Endometrium (tissue), 2 donors: ENCODE data around the gene ALDH6A1.
"Not testable (repeated sequence)": the region's sequence is repeated elsewhere in the genome, so short reads cannot be mapped to it uniquely, and the experiment has no call there.

Source experiments
- FAIRE-seq: peaks from 2 replicates; lab custom pipeline; 2012; peaks lifted over from hg19 to GRCh38; lab: Jason Lieb, UNC
- donor health status: control.
- donor health status: control.

The ALDH6A1 gene

DNA sequence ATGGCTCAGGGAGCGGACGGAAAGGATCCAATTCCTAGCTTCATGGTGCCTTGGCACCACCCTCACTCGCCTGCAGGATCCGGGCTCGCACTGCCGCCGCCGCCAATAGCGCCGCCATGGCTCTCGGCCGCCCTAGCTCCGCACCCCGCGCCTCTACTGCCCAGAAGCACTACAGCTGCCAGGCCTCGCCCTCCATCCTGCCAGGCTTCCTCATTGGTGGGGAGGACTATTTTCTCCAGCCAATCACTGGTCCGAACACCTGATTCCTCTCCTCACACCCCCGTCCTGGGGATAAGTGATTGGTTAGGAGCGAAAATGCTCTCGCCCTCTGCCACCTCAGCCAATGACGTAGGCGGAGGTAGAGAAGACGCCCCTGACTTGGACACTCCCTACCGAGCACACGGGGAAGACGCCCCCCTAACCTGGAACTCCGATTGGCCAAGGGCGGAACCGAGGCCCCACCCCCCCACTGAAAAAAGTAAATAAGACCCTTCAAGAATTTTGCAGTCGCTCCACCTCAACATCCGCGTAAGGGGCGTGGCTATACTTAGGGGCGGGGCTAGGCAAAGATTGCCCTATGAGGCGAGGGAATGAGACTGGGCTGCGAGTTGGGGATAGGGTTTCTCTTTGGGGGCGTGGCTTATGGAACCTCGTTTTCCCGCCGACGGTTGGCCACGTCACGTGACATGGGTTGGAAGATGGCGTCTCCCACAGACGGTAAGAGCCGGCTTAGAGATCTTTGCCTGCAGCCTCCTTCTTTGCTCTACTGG lies at the start of gene ALDH6A1, which contains the start of gene LIN52:
Gene ALDH6A1, minus strand, starts transcription at position 177 of the 770 bp plus-strand sequence. Its CDS starts 59 bp downstream, at position 118.
Gene LIN52, plus strand, starts transcription at position 680 of the 770 bp plus-strand sequence. Its CDS starts 19 bp downstream, at position 699.
- peak; percentile 100 for FAIRE-seq

DNA sequence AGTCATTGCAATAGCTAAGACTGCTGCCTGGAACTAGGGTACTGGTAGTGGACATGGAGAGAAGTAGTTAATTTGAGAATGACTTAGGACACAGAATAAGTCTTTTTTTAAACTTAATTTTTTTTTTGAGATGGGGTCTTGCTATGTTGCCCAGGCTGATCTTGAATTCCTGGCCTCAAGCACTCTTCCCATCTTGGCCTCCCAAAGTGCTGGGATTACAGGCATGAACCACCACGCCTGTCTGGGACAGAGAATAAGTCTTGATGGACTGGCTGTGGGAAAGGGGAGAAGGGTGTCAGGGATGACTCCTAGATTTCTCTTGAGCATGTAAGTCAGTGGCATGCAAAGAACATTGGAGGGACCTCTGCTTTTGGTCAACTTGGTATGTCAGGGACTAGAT lies 43.4 kb upstream of the ALDH6A1 start:
- FAIRE-seq: no peak

DNA sequence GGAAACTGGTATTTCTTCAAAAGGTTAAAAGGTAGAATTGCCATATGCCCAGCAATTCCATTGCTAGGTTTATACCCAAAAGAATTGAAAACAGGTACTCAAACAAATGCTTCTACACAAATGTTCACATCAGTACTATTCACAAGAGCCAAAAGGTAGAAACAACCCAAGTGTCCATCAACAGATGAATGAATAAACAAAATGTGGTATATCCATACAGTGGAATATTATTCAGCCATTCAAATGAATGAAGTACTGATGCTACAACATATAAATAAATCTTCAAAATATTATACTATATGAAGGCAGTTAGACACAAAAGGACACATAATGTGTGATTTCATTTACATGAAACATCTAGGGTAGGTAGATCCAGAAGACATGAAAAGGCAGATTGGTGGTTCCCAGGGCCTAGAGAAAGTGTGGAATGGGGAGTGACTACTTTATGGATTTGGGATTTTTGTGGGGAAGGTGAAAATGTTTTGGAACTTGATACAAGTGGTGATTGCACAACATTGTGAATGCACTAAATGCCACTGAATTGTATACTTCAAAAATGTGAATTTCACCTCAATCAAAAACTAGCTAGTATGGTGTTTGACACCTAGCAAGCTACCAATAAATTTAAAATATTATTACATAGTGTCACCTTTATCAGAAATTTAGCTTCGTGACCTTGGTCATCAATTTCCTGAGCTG lies 42.2 kb upstream of the ALDH6A1 start:
- FAIRE-seq: no peak

DNA sequence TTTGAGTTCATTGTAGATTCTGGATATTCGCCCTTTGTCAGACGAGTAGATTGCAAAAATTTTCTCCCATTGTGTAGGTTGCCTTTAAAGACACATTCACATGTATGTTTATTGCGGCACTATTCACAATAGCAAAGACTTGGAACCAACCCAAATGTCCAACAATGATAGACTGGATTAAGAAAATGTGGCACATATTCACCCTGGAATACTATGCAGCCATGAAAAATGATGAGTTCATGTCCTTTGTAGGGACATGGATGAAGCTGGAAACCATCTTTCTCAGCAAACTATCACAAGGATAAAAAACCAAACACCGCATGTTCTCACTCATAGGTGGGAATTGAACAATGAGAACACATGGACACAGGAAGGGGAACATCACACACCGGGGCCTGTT lies 41.2 kb upstream of the ALDH6A1 start:
- not testable (repeated sequence) for FAIRE-seq

DNA sequence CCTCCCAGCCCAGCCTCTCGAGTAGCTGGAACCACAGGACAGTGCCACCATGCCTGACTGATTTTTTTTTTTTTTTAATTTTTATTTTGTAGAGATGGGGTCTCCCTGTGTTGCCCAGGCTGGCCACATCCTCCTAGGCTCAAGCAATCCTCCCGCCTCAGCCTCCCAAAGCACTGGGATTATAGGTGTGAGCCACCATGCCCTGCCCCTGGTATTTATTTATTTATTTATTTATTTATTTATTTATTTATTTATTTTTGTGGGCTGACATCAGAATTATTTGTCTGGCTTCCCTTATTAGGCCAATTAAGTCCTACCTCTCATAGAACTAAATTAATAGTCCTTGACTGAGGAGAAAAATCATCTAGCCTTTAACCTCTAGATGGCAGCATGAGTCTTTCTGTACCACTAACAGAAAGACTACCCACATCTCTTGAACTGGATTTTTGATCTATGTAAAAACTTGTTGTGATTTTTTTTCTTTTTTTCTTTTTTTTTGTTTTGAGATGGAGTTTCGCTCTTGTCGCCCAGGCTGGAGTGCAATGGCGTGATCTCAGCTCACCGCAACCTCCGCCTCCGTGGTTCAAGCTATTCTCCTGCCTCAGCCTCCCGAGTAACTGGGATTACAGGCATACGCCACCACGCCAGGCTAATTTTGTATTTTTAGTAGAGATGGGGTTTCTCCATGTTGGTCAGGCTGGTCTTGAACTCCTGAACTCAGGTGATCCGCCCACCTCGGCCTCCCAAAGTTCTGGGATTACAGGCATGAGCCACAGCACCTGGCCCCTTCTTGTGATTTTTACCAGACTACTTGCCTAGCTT lies 27.4 kb upstream of the ALDH6A1 start:
- peak; percentile 87 for FAIRE-seq

DNA sequence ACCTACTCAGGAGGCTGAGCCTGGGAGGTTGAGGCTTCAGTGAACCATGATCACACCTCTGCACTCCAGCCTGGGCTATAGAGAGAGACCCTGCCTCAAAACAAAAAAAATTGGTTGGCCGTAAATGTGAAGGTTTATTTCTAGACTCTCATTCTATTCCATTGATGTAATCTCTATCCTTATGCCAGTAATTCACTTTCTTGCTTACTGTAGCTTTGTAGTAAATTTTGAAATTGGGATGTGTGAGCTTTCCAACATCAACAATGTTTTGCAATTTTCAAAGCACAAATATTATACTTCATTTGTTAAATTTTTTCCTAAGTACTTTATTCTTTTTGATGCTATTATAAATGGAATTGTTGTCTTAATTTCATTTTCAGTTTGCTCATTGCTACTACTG lies 25.1 kb upstream of the ALDH6A1 start:
- no peak for FAIRE-seq

DNA sequence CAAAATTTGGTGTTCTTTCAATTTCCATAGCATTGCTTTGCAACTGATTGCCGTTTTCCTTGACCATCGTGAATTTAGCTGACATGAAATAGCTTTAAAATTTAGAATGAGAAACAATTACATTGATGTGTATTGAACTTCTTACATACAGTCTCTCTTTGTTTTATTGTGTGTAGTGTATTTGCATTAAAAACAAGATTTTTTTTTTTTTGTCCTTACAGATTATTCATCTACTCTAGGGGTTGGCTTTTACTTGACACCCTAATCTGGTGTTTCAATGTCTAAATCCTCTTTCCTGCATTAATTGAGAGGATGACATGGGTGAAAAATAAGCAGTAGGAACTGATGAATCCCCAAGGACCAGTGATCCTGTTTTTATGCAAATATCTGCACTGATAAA lies 21.1 kb upstream of the ALDH6A1 start:
- FAIRE-seq: no peak

DNA sequence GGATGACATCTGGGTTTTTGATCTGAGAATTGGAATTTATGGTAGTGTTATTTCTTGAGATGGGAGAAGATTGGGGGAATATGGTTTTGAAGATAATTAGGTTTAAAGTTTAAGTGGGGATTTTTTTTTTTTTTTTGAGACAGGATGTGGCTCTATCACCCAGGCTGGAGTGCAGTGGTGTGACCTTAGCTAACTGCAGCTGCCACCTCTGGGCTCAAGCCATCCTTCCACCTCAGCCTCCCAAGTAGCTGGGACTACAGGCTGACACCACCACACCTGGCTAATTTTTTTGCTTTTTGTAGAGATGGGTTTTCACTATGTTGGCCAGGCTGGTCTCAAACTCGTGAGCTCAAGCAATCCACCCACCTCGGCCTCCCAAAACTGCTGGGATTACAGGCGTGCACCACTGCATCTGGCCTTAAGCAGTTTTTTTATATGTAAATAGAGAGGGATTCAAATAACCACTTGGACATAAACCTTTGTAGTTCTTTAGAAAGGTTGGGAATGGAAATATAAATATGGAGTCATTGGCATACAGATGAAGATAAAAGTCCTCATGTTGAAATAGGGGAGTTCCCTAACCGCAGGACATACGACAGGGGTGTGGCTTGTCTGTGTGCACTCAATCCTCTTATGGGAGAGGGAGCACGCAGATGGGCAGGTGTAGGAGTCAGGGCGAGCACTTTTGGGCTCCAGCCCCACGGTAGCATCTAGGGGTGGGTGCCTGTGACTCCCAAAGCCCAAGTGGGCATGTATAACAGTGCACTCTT lies 5.2 kb upstream of the ALDH6A1 start:
- no peak for FAIRE-seq

DNA sequence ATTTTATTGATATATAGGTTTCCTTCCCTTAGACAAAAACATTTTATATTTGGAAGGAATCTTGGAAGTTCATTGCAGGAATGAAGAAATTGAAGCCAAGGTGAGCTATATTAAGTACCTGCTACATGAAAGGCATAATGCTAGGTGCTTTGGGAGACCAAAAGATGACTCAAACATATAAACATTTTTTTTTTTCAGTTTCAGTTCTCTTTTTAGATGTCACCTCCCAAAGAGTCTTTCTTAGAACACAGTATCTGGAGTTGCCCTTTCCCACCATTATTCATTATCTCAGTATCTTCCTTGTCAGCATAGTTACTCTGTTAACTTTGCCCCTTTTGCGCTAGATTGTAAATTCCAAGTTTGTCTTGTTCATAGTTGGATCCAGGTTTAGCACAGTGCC lies 1.6 kb upstream of the ALDH6A1 start:
- no peak for FAIRE-seq

DNA sequence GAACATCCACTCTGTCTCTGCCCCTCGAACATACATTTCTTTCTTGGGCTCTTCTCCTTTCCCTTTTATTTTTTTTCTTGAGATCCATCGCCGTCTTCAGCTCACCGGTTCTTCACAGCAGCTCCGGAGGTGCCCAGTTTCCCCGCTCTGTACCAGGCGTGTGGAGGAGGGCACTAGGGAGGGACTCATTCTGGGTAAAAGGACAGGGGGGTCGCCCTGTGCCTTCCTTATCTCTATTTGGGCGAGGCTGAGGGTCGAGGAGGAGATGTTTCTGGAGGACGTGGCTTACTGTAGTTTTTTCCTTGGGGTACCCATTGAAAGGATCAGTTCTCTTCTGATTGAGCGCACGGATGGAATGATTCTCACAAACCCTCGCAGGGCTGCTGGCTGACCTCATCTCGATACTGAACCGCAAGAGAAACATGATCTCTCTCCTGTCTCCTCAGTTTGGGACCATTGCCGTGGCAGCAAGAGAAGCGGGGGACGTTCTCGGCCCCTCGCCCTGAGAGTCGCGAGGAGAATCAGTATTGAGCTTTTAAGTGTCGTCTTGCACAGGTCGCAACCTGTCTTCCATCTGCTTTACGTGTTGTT lies 889 bp upstream of the ALDH6A1 start:
- FAIRE-seq: no peak

DNA sequence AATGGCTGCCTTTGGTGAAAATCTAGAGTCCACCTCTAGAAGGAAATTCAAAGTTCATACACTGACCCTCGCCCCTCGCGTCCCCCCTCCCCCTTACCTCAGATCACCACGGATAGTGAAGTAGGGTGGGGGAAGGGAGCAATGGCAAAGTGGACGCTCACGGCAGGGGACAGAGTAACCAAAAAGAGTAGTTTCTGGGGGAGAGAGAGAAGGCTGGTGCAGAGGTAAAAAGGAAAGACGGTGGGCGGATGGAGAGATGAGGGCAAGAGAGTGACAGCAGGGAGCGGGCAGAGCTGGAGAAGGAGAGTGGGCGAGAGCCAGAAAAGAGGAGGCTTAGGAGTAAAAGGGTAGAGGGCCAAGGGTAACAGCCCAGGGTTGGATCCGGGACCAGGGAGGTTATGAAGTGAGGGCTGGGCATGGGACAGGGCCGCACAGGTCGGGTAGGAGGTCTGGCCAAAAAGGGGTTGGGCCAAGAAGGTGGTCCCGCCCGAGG lies 423 bp downstream of the ALDH6A1 start:
- FAIRE-seq: no peak

DNA sequence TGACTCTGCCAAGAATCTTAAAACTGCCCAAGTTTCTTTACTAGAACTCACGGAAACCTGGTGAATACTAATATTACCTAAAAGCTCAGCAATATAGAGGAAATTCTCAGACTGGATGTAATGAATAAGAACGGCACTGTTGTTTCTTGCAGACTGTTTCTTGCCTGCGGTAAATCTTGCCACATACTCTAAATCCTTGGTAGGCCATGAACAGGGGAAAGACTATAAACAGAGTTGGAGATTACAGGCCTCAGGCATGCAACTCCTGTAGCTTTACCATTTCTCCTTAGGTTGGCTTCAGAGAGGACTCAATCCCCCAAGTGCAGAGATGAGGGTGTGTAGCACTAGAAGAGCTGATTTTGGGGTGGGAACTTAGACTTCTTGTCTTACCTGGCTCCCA lies 1.1 kb downstream of the ALDH6A1 start:
- no peak for FAIRE-seq

DNA sequence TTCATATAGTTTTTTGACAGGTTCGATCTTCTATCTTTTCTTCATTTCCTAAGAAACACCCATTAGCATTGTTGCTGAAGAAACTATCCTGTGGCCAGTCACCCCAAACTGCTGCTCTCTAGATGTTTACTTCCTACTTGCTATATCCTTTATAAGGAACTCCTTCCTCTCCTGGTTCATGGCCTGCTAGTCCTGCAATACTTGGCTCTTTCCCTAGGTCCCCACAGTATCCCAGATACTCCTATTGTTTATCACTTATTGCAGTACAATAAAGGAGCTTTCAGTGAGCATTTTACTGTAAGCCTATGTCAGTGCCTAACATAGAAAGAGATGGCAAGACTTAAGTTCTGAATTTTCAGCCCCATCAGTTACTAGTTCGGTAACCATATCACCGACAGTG lies 2.8 kb downstream of the ALDH6A1 start:
- no peak for FAIRE-seq

DNA sequence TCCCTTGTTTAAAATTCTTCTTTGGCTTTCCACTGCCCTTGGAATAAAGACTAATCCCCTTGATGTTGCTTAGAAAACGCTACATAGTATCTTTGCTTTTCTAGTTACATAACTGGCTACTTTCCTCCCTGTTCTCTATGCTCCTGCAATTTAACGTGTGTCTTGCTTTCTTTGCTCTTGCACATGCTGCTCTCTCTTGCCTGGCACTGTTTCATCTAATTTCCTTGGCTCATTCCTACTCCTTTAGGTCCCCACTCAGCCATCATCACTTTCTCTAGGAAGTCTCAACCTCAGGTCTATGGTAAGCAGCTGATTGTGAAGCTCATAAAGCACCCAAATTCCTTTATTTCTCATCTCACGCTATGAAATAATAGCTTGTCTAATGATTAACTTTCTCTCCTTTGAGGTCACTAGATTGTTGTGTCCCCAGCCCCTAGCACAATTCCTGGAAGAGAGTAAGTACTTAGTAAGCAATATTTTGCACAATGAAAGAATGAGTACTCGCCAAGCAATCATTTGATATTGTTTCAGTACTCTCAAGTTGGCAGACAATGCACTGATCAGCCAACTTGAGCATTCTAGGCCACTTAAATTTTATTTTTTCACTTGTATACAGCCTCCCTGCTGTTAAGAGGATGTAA lies 3.3 kb downstream of the ALDH6A1 start:
- FAIRE-seq: no peak

DNA sequence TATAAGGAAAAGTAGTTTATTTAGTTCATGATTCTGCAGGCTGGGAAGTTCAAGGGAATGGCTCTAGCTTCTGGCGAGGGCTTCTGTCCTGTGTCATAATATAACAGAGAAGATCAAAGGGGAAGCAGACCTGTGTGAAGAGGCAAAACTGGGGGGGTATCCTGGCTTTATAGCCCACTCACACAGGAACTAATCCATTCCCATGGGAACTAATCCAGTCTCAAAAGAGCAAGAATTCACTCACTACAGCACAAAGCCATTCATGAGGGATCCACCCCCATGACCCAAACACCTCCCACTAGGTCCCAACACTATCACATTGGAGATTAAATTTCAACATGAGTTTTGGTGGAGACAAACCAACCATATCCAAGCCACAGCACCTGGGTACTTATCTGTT lies 6.9 kb downstream of the ALDH6A1 start:
- FAIRE-seq: no peak

DNA sequence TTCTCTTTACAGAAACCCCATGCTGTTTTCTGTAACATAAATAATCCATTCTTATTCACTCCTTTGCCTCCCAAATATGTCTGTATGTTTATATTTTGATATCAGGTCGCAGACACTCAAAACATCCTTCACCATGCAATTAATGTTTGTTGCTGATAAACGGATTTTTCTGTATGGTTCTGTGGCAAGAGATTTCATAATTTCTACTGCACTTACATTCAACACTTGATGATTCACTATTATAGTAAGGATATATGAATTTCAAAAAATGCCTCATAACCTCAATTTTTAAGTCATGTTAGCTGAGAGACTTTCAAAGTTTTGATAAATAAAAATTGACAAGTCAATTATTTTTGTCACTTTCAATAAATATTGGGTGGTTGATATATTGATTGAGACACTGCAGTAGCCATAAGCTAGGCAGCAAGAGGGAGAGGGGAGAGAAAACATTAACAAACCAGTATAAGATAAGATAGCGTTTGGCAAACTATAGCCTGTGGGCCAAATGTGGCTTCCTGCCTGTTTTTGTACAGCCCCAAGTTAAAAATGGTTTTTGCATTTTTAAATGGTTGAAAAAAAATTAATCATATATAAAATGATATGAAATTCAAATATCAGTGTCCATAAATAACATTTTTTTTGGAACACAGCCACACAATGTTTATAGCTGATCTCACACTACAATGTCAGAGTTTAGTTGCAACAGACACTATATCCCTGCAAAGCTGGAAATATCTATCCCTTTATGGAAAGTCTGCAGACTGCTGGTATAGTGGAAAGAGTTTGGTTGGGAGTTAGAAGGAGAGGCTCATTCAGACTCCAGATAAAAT lies 18.3 kb downstream of the ALDH6A1 start:
- no peak for FAIRE-seq

DNA sequence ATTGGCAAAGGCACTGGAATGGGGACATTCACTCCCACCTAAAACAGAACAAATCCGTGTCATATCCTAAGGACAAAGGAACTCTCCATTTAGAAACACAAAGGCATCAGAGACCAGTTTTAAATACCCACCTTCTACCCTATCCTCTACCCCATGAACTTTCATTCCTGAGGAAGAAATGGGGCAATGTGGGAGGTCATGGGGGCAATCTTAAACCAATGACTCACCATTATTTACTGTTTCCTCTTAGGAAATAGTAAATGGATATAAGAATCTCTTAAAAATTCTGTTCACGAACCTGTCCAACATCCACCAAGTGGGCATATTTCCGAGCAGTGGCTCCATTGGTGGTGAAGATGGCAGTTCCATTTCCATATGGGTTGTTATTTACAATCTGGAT lies 19.4 kb downstream of the ALDH6A1 start:
- no peak for FAIRE-seq

DNA sequence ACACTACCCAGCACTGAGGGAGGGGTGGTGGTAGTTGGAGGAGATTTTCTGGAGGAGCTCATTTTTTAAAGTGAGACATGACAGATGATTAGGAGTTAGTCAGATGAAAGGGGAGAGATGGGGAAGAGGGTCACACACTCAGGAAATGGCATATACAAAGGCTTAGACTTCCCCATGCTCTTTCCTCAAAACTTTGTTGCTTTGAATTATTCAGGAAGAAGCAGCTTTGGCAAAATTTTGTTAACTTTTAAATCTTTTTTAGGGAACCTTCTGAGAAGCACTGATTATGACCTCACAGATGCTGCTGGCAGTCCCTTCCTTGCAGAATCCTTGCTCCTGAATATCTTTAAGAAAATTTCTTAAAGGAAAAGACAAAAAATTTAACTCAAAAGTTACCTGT lies 19.8 kb downstream of the ALDH6A1 start:
- FAIRE-seq: no peak

DNA sequence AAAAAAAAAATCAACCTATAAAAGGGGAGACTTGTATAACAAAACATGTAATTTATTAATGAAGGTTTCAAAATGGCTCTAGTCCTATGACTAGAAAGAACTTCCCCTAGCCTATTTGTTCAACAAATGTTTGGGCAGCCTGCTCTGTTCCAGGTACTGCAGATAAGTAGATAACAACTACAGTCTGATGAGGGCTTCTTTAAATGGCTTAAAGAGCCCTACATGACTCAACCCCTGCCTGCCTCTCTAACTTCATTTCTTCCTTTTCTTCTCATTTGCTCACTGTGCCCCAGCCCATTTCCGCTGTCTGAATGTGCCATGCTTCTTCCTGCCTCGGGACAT lies 21.5 kb downstream of the ALDH6A1 start:
- no peak for FAIRE-seq

DNA sequence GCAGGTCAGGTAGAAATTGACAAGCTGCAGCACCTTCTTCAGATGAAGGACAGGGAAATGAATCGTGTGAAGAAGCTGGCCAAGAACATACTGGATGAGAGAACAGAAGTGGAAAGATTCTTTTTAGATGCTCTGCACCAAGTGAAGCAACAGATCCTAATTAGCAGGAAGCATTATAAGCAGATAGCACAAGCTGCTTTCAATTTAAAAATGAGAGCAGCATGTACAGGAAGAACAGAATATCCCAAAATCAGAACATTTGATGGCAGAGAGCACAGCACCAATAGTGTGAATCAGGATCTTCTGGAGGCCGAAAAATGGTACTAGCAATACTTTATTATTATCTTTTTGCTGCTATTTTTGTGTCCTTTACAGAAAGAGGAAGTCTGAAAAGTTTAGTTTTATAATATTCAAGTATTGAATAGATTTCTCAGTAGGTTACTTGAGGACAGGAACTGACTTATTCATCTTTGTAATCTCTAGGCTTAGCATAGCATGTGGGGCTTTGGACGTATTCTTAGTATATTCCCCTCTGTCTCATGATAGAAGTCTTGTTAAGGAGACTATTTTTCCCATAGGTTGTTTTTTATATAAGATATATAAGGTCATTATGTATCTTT lies 34.3 kb downstream of the ALDH6A1 start:
- no peak for FAIRE-seq
